Measurements from ENCODE around the gene ZSCAN10. TPM values are rescaled to one million over a fixed set of nuclear protein-coding genes. Genes with fewer than 3 reads are reported as not detected.

Gene ZSCAN10
- total and polyA plus RNA-seq, 9 of the 15 experiments (the other 6 are each of a cell fraction or from before 2014, with no cell fraction given), result 0.22 TPM; not detected in 8

- TF ChIP-seq ZBTB5 (IDR thresholded peaks at IDR 0.05) (peak; percentile 92), SNAPC5 (CRISPR knock-in tag; IDR thresholded peaks at IDR 0.05) (no peak), MYC (IDR thresholded peaks at IDR 0.05; ENCODE audit: low read depth, low read length) (no peak), MYC (CRISPR knock-in tag; IDR thresholded peaks at IDR 0.05; ENCODE audit: borderline replicate concordance, low read depth) (peak; percentile 43; the same call in 1 of the 2 replicates), XRCC5 (IDR thresholded peaks at IDR 0.05; ENCODE audit: low read depth, low read length) (no peak; the same call in 1 of the 2 replicates), POLR2G (IDR thresholded peaks at IDR 0.05; ENCODE audit: low read depth, low read length) (0 out of 2 replicates have a peak, but pooled peaks have one; percentile 23), RFX1 (IDR thresholded peaks at IDR 0.05) (no peak), ZNF586 (CRISPR knock-in tag; conservative IDR thresholded peaks at IDR 0.05) (no peak), RCOR1 (IDR thresholded peaks at IDR 0.05; ENCODE audit: borderline replicate concordance in 1 of 2, low read depth in 2 of 2, low read length in 2 of 2) (peak in 1 of 2 experiments; percentile 27; a peak in 1 of 4 replicates), SMARCA5 (IDR thresholded peaks at IDR 0.05) (peak; percentile 11; the same call in 1 of the 2 replicates), ZNF384 (IDR thresholded peaks at IDR 0.05; ENCODE audit: low read depth, low read length) (peak; percentile 46; the same call in 1 of the 2 replicates)
These were observed 2.1 kb upstream of the ZSCAN10 start (continued) for GRCh38 chr16:3101018-3101840.
